Measurements from ENCODE around the gene NDOR1.

Gene NDOR1

DNA sequence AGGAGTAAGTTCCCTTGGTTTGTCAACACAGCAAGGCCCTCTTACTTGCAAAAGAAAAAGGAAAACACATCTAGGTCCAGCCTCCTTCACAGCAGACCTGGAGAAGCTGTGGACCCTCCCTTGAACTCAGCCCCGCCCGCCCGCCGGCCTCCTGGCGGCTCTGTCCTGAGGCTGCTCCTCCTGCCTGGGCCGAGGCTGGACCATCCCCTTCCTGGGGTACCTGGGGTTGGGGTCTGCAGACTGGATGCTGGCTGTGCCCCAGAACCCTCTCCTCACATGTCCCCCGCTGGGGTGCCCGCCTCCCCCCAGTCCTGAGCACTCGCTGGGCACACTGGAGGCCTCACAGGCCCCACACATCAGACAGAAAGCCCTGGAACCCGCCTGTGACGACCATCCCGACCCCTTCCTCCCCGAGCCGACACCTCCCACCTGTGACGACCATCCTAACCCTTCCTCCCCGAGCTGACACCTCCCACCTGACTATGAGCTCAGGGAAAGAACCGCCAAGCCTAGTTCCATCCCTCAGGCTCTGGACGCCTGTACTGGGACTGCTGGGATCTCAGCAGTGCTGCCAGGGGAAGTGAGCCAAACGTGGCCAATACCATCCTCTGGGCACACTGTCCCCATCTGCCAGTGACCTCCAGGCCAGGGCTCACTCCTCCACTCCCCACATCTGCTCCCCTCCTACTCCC is 26.4 kb upstream of the NDOR1 start:
- no peaks in the 10 kb centered on the region for H3K27me3 ChIP-seq (ENCODE audit: control insufficient read depth, low read length)
- peaks cover 38% of the 10 kb centered on the region for H3K36me3 ChIP-seq (ENCODE audit: control insufficient read depth, low read length)
- no peaks in the 10 kb centered on the region for H3K79me2 ChIP-seq (ENCODE audit: control insufficient read depth, low read length)
- H3K27ac ChIP-seq (ENCODE audit: low read depth, low read length): no peak overlapping the region
- no peaks in the 10 kb centered on the region for H3K9me2 ChIP-seq (replicated peaks; ENCODE audit: control insufficient read depth, low read length)
- peaks cover 5% of the 10 kb centered on the region; the same call in 1 of the 2 replicates for H4K20me1 ChIP-seq (ENCODE audit: control insufficient read depth, insufficient read depth, low read depth, low read length)
- peaks cover 12% of the 10 kb centered on the region for H3K4me1 ChIP-seq (ENCODE audit: control insufficient read depth, low read length)
- H3K4me2 ChIP-seq (ENCODE audit: low read length): no peak overlapping the region
- H3K4me3 ChIP-seq (ENCODE audit: low read length): no peak overlapping the region
- H3K9me3 ChIP-seq (ENCODE audit: control insufficient read depth, insufficient read depth, low read length): no peaks in the 10 kb centered on the region
- TF ChIP-seq, protein P1, sequence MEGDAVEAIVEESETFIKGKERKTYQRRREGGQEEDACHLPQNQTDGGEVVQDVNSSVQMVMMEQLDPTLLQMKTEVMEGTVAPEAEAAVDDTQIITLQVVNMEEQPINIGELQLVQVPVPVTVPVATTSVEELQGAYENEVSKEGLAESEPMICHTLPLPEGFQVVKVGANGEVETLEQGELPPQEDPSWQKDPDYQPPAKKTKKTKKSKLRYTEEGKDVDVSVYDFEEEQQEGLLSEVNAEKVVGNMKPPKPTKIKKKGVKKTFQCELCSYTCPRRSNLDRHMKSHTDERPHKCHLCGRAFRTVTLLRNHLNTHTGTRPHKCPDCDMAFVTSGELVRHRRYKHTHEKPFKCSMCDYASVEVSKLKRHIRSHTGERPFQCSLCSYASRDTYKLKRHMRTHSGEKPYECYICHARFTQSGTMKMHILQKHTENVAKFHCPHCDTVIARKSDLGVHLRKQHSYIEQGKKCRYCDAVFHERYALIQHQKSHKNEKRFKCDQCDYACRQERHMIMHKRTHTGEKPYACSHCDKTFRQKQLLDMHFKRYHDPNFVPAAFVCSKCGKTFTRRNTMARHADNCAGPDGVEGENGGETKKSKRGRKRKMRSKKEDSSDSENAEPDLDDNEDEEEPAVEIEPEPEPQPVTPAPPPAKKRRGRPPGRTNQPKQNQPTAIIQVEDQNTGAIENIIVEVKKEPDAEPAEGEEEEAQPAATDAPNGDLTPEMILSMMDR (IDR thresholded peaks at IDR 0.05; ENCODE audit: low read depth, low read length, poor library complexity, severe bottlenecking): no peak
- no peak for TF ChIP-seq EZH2phosphoT487 (IDR thresholded peaks at IDR 0.05; ENCODE audit: borderline replicate concordance, low read length)
- H3F3A ChIP-seq (ENCODE audit: control insufficient read depth, insufficient read depth): peaks cover 7% of the 10 kb centered on the region

DNA sequence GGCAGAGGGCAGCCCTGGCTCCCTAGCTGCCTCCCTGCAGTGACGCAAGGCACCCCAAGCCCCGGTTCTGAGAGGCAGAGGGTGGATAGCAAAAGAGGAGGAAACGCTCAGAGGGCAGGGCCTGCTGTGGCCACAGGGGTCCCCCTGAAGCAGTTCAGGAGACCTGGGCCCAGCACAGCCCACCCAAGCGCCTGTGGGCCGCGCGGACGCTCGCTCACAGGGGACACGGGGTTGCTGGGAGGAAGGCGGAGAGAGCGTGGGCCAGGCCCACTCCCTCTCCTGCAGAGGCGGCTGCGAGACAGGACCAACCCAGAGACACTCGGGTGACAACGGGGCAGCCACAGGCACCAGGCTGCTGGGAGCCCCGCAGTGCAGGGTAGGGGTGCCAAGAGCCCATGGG is 25.7 kb upstream of the NDOR1 start:
- Histone ChIP-seq H3K4me1 (ENCODE audit: control insufficient read depth, low read length) (peaks cover 6% of the 10 kb centered on the region), H3K36me3 (ENCODE audit: control insufficient read depth, low read length) (peaks cover 38% of the 10 kb centered on the region), H3K9me2 (replicated peaks; ENCODE audit: control insufficient read depth, low read length) (no peaks in the 10 kb centered on the region), H3K9me3 (ENCODE audit: control insufficient read depth, insufficient read depth, low read length) (no peaks in the 10 kb centered on the region), H3K4me3 (ENCODE audit: low read length) (no peak overlapping the region), H3K27me3 (ENCODE audit: control insufficient read depth, low read length) (no peaks in the 10 kb centered on the region), H3K4me2 (ENCODE audit: low read length) (no peak overlapping the region), H4K20me1 (ENCODE audit: control insufficient read depth, insufficient read depth, low read depth, low read length) (peaks cover 5% of the 10 kb centered on the region; the same call in 1 of the 2 replicates), H3F3A (ENCODE audit: control insufficient read depth, insufficient read depth) (peaks cover 7% of the 10 kb centered on the region), H3K27ac (ENCODE audit: low read depth, low read length) (no peak overlapping the region), H3K79me2 (ENCODE audit: control insufficient read depth, low read length) (no peaks in the 10 kb centered on the region)
- TF ChIP-seq, protein P1 (IDR thresholded peaks at IDR 0.05; ENCODE audit: low read depth, low read length, poor library complexity, severe bottlenecking): no peak
- TF ChIP-seq EZH2phosphoT487 (IDR thresholded peaks at IDR 0.05; ENCODE audit: borderline replicate concordance, low read length): no peak

DNA sequence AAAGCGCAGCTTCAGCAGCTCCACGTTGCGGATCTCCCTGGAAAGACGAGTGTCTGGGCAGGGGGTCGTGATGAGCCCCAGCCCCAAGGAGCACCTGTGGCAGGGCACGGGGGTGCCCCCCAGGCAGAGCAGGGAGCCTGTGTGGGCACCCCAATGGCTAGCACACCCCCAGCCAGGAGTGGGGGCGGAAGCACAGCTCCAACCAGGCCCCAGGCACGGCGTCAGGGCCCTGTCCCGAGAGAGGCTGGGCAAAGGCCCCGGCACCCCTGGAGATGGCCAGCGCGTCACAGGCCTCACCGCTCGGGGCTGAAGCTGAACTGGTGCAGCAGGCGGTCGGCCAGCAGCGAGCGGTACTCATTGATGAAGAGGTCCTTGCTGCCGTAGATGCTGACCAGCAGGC is 25.0 kb upstream of the NDOR1 start:
- Histone ChIP-seq H3K4me1 (ENCODE audit: control insufficient read depth, low read length) (no peaks in the 10 kb centered on the region), H3K27ac (ENCODE audit: low read depth, low read length) (no peak overlapping the region), H3K27me3 (ENCODE audit: control insufficient read depth, low read length) (no peaks in the 10 kb centered on the region), H3K4me3 (ENCODE audit: low read length) (no peak overlapping the region), H3K4me2 (ENCODE audit: low read length) (no peak overlapping the region), H3K9me2 (replicated peaks; ENCODE audit: control insufficient read depth, low read length) (no peaks in the 10 kb centered on the region), H4K20me1 (ENCODE audit: control insufficient read depth, insufficient read depth, low read depth, low read length) (peaks cover 5% of the 10 kb centered on the region; the same call in 1 of the 2 replicates), H3K36me3 (ENCODE audit: control insufficient read depth, low read length) (peaks cover 44% of the 10 kb centered on the region), H3K79me2 (ENCODE audit: control insufficient read depth, low read length) (peaks cover 6% of the 10 kb centered on the region), H3F3A (ENCODE audit: control insufficient read depth, insufficient read depth) (peaks cover 7% of the 10 kb centered on the region), H3K9me3 (ENCODE audit: control insufficient read depth, insufficient read depth, low read length) (no peaks in the 10 kb centered on the region)
- TF ChIP-seq, protein P1 (IDR thresholded peaks at IDR 0.05; ENCODE audit: low read depth, low read length, poor library complexity, severe bottlenecking): no peak
- no peak for TF ChIP-seq EZH2phosphoT487 (IDR thresholded peaks at IDR 0.05; ENCODE audit: borderline replicate concordance, low read length)
